HEK293T (cell line): ENCODE results near the gene C1orf198.

Experiments
- BHLHE40 ChIP-seq: fragments of 450-650 bp; IDR thresholded peaks from 2 replicates; pipeline ENCODE4 v1.6.1; 2016; ENCODE audit warnings: mild to moderate bottlenecking, moderate library complexity, borderline replicate concordance
- TARDBP ChIP-seq: fragments of 450-650 bp; IDR thresholded peaks from 2 replicates; pipeline ENCODE4 v1.6.1; 2016

DNA sequence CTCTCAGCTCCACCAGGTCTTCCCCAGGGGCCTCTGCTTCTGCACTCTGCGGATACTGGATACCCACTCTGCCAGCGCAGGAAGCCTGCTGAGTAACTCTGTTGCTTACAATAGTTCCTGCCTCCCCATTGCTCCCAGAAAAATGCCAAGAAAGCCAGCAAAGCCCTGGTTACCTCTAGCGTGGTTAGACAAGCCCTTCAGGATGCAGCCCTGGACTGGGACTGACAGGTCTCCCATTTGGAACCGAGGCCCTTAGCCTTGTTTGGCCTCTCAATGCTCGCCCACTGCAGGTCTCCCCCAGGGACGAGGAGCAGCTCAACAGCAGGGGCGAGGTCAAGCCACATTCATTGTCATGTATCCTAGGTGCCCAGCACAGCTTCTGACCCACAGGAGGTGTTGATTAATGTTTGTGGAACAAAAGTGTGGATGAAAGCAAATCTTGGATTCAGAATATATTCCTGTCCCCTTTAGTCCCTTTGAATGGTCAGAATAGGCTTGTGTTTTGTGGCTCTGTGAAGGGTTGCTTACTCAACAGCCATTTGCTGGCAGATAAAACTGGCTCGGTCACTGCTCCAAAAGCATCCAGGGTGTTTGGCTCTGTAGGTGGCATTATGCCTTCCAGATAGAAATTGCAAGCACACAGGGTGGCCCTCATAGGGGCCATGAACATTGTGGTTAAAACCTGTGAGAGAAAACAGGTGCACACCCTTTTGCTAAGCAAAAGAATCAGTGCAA lies 58.9 kb downstream of the C1orf198 start:
- TF ChIP-seq BHLHE40 (no peak), TARDBP (no peak)
